Upper lobe of right lung (tissue), 1 donor: ENCODE measurements around the gene AARS2. TPM values are rescaled to one million over a fixed set of nuclear protein-coding genes. Genes with fewer than 3 reads are reported as not detected.

Source experiments
- ATAC-seq: fragments of 200-7000 bp; cut with Tn5 transposase; one replicate; pipeline ENCODE4 v1.9.1; 2020; ENCODE audit warnings: mild to moderate bottlenecking, moderate library complexity
- DNase-seq: peaks from one replicate; pipeline ENCODE4 v3.0.0-alpha.2; 2020
- H3K27ac ChIP-seq: fragments of 200-600 bp; one replicate; pipeline ENCODE4 v1.8.0; 2022
- H3K27me3 ChIP-seq: fragments of 200-600 bp; one replicate; pipeline ENCODE4 v1.8.0; 2022; ENCODE audit warnings: mild to moderate bottlenecking
- H3K36me3 ChIP-seq: fragments of 200-600 bp; one replicate; pipeline ENCODE4 v1.8.0; 2022
- H3K4me1 ChIP-seq: fragments of 200-600 bp; one replicate; pipeline ENCODE4 v1.8.0; 2022
- H3K4me3 ChIP-seq: fragments of 200-600 bp; one replicate; pipeline ENCODE4 v1.8.0; 2022; ENCODE audit warnings: mild to moderate bottlenecking
- H3K9me3 ChIP-seq: fragments of 200-600 bp; one replicate; pipeline ENCODE4 v1.8.0; 2022
- intact Hi-C: fragments of 100-400 bp; cut with DNase I; formaldehyde crosslinking; loops from one replicate; pipeline ENCODE4 v1.11.0; 2022
- total RNA-seq: library from RNA; stranded (reverse); fragmentation: NEBNext Ultra II Directional; extraction: Animal tissue kit (Norgen Biotek cat#: 25700); gene quantifications from one replicate; pipeline ENCODE4 v1.2.1, GENCODE V29; 2021
- TF ChIP-seq, protein P1 (sequence below): fragments of 200-600 bp; IDR thresholded peaks from one replicate; pipeline ENCODE4 v1.8.0; 2022; ENCODE audit warnings: antibody characterized with exemption
- donor health status: DM: no; HTN: yes; CAD: no; lungs with severe emphysema.

The AARS2 gene
- total RNA-seq, 1 donor from 2014 or later, result 11.8 TPM

DNA sequence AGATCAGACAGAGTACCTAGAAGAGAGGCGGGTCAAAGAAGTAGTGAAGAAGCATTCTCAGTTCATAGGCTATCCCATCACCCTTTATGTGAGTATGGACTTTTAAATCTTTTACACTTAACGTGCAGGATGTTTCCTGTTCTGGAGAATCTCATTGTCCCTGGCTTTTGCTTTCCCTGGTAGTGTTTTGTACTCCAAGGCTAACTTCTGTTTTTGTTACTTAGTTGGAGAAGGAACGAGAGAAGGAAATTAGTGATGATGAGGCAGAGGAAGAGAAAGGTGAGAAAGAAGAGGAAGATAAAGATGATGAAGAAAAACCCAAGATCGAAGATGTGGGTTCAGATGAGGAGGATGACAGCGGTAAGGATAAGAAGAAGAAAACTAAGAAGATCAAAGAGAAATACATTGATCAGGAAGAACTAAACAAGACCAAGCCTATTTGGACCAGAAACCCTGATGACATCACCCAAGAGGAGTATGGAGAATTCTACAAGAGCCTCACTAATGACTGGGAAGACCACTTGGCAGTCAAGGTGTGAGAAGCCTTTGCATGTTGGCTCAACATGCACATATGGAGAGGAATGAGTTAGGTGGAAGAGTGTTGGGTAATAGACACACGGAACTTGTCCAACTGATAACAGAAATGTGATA, 63.0 kb downstream of the AARS2 start:
- Histone ChIP-seq H3K27ac (no peak overlapping the region), H3K36me3 (peaks cover 65% of the 10 kb centered on the region), H3K4me3 (no peak overlapping the region), H3K27me3 (no peaks in the 10 kb centered on the region), H3K4me1 (peaks cover 21% of the 10 kb centered on the region), H3K9me3 (no peaks in the 10 kb centered on the region)
- DNase-seq (no peak), ATAC-seq (no peak)
- TF ChIP-seq, protein P1, sequence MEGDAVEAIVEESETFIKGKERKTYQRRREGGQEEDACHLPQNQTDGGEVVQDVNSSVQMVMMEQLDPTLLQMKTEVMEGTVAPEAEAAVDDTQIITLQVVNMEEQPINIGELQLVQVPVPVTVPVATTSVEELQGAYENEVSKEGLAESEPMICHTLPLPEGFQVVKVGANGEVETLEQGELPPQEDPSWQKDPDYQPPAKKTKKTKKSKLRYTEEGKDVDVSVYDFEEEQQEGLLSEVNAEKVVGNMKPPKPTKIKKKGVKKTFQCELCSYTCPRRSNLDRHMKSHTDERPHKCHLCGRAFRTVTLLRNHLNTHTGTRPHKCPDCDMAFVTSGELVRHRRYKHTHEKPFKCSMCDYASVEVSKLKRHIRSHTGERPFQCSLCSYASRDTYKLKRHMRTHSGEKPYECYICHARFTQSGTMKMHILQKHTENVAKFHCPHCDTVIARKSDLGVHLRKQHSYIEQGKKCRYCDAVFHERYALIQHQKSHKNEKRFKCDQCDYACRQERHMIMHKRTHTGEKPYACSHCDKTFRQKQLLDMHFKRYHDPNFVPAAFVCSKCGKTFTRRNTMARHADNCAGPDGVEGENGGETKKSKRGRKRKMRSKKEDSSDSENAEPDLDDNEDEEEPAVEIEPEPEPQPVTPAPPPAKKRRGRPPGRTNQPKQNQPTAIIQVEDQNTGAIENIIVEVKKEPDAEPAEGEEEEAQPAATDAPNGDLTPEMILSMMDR, result no peak
- intact Hi-C loops, result no loop called here

Other genes with a start within 250 kb of the AARS2 start
- 94.1 TPM for gene MRPL14, start 185.9 kb downstream of the AARS2 start, total RNA-seq
- 119 TPM for gene TMEM63B, start 185.8 kb downstream of the AARS2 start, total RNA-seq
- gene CAPN11, start 154.5 kb downstream of the AARS2 start, total RNA-seq, result 1.6 TPM
- 0.52 TPM for gene MYMX, start 96.4 kb downstream of the AARS2 start, total RNA-seq
- gene SLC29A1, start 89.8 kb downstream of the AARS2 start, total RNA-seq, result 59.8 TPM
- gene HSP90AB1, start 66.2 kb downstream of the AARS2 start, total RNA-seq, result 660 TPM
- gene SLC35B2, start 55.8 kb downstream of the AARS2 start, total RNA-seq, result 32.3 TPM
- 7.1 TPM for gene NFKBIE, start 47.8 kb downstream of the AARS2 start, total RNA-seq
- gene TMEM151B, start 42.9 kb downstream of the AARS2 start, total RNA-seq, result not detected
- not detected for gene SPATS1, start 29.3 kb upstream of the AARS2 start, total RNA-seq
- gene CDC5L, start 74.4 kb upstream of the AARS2 start, total RNA-seq, result 17.8 TPM